Testis (tissue), 3 donors: ENCODE results near the gene ISLR2. TPM values are rescaled to one million over a fixed set of nuclear protein-coding genes. Genes with fewer than 3 reads are reported as not detected.
"Not testable (repeated sequence)": the region's sequence is repeated elsewhere in the genome, so short reads cannot be mapped to it uniquely, and the experiment has no call there.

ENCODE experiments used
- DNase-seq: peaks from one replicate; pipeline ENCODE4 v3.0.0-alpha.2; 2019
- H3K27ac ChIP-seq, 2 donors: fragments of 200-600 bp; sonication (generic); one replicate each; pipeline ENCODE4 v1.5.1; 2019
- H3K27me3 ChIP-seq: fragments of 200-600 bp; sonication (generic); one replicate; pipeline ENCODE4 v1.5.1; 2019
- H3K36me3 ChIP-seq: fragments of 200-600 bp; sonication (generic); one replicate; pipeline ENCODE4 v1.5.1; 2017; ENCODE audit warnings: low read depth; ENCODE audit errors: missing control alignments
- H3K4me1 ChIP-seq: fragments of 200-600 bp; sonication (generic); one replicate; pipeline ENCODE4 v1.5.1; 2019
- H3K4me3 ChIP-seq, 2 donors: fragments of 200-600 bp; sonication (generic); one replicate each; pipeline ENCODE4 v1.5.1; 2017 to 2019
- H3K9me3 ChIP-seq: fragments of 200-600 bp; sonication (generic); one replicate; pipeline ENCODE4 v1.5.1; 2017
- POLR2A ChIP-seq: fragments of 450-650 bp; IDR thresholded peaks from one replicate; pipeline ENCODE4 v1.6.1; 2017; ENCODE audit warnings: antibody characterized with exemption, mild to moderate bottlenecking, moderate library complexity
- whole genome bisulfite sequencing, 2 donors: methylation state at CpG; one replicate each; pipeline ENCODE4 v1.1.5; 2018; 5-methylcytosine and 5-hydroxymethylcytosine counted together
- intact Hi-C: fragments of 100-400 bp; cut with DNase I; formaldehyde crosslinking; loops from one replicate; pipeline ENCODE4 v1.15.1; 2023; ENCODE audit warnings: low total_unique reads
- polyA plus RNA-seq: library from polyadenylated mRNA; stranded (reverse); fragments of 350-450 nt; fragmentation: Illumina TruSeq; extraction: RNeasy Lipid Tissue Mini Kit (QIAGEN cat#74804); gene quantifications from one replicate; pipeline ENCODE4 v1.2.3, GENCODE V29; 2014; ENCODE audit warnings: low read depth, low replicate concordance; ENCODE audit not compliant: insufficient read depth
- total RNA-seq, 2 donors: library from RNA; depleted of rRNA; stranded (reverse); fragments of >200 nt; gene quantifications; one replicate each; pipeline ENCODE4 v1.2.3, GENCODE V29; 2016
- TF ChIP-seq, protein P1 (sequence below), 3 experiments: fragments of 450-650 bp in 2 of 3; fragments of 200-600 bp in 1 of 3; sonication (generic) in 1 of 3; IDR thresholded peaks; one replicate each; pipeline ENCODE4 v1.5.1; 2016 to 2019; ENCODE audit warnings: antibody characterized with exemption in 3 of 3, mild to moderate bottlenecking in 2 of 3, moderate library complexity in 1 of 3

The ISLR2 gene
- total and polyA plus RNA-seq, 3 donors from 2014 or later, result 12.8 to 26.1 (median 17.7) TPM

DNA sequence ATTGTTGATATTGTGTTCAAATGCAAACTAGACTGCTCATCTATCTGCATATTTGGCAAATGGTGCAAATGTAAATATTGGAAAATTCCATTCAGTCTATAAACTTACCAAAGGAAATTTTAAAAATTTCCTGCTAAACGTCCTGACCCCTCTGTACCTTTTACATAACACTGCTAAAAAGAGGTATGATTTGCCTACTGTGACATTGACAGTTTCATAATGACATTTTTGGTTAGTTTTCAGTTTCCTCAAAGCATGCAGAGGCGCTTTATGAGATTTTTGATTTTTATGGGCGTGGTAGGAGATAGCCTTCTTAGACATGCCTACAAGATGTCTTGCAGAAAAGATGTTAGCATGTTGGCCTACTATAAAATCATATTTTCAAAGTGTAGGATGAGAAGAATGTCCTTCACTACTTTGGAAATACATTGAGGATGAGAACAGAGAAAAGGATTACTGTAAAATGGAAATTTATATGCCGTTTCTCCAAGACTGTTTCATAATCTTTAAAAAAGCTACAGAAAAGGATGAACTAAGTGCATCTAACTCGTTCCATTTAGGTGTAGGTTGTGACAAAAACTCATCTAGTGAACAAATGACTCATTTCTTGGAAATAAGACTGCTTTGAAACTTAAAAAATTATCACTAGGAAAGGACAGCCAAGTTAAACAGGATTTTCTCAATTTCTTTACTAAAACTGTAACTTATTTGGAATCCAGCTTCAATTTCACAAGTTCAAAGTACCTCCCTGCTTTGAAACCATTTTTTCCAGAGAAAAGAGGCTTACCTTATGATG lies 28.7 kb downstream of the ISLR2 start:
- H3K27me3 ChIP-seq, result no peaks in the 10 kb centered on the region
- WGBS, 2 donors, result 80 to 83% methylated on average over 5 of the region's 5 CpGs
- DNase-seq, result no peak
- intact Hi-C loops, result no loop called here
- no peaks in the 10 kb centered on the region for H3K36me3 ChIP-seq
- TF ChIP-seq, protein P1, sequence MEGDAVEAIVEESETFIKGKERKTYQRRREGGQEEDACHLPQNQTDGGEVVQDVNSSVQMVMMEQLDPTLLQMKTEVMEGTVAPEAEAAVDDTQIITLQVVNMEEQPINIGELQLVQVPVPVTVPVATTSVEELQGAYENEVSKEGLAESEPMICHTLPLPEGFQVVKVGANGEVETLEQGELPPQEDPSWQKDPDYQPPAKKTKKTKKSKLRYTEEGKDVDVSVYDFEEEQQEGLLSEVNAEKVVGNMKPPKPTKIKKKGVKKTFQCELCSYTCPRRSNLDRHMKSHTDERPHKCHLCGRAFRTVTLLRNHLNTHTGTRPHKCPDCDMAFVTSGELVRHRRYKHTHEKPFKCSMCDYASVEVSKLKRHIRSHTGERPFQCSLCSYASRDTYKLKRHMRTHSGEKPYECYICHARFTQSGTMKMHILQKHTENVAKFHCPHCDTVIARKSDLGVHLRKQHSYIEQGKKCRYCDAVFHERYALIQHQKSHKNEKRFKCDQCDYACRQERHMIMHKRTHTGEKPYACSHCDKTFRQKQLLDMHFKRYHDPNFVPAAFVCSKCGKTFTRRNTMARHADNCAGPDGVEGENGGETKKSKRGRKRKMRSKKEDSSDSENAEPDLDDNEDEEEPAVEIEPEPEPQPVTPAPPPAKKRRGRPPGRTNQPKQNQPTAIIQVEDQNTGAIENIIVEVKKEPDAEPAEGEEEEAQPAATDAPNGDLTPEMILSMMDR (IDR thresholded peaks at IDR 0.05), result no peak
- TF ChIP-seq POLR2A, result no peak
- no peak overlapping the region for H3K27ac ChIP-seq
- no peak overlapping the region for H3K4me3 ChIP-seq
- H3K4me1 ChIP-seq, result no peaks in the 10 kb centered on the region
- H3K9me3 ChIP-seq, result no peaks in the 10 kb centered on the region

DNA sequence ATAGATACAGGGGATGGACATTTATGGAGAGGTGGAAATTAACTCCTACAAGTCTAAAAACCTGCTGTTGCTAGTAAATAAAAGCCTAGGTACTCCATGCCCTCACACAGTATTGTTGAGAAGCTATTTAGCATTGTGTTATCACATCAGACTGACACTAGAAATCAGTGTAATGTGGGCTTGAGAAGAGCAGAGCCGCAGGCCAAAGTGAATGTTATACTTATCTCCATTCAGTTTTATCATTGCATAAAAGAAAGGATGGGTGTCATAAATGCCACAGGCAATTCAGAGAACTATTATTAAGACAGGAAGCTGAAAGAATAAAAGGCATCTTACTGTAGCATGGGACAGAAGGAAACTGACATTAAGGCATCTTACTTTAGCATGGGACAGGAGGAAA lies 29.4 kb downstream of the ISLR2 start:
- Histone ChIP-seq H3K27me3 (no peaks in the 10 kb centered on the region), H3K36me3 (no peaks in the 10 kb centered on the region), H3K4me1 (no peaks in the 10 kb centered on the region), H3K27ac (no peak overlapping the region), H3K4me3 (no peak overlapping the region), H3K9me3 (no peaks in the 10 kb centered on the region)
- intact Hi-C loops, result no loop called here
- TF ChIP-seq POLR2A, result no peak
- TF ChIP-seq, protein P1 (IDR thresholded peaks at IDR 0.05), result no peak
- DNase-seq, result no peak
- 90 to 92% methylated on average over 1 of the region's 1 CpG for WGBS, 2 donors

DNA sequence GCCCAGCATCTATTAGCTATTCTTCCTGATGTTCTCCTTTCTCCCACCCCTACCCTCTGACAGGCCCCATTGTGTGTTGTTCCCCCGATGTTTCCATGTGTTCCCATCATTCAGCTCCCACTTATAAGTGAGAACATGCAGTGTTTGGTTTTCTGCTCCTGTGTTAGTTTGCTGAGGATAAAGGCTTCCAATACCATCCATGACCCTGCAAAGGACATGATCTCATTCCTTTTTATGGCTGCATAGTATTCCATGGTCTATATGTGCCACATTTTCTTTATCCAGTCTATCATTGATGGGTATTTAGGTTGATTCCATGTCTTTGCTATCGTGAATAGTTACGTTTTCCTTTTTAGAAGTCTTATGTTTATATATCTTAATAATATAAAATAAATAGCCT lies 30.0 kb downstream of the ISLR2 start:
- H3K27me3 ChIP-seq, H3K27ac ChIP-seq, DNase-seq, H3K4me3 ChIP-seq, H3K36me3 ChIP-seq, H3K4me1 ChIP-seq, H3K9me3 ChIP-seq, intact Hi-C loops: not testable (repeated sequence)
- WGBS, 2 donors, result 92 to 93% methylated on average over 3 of the region's 3 CpGs

DNA sequence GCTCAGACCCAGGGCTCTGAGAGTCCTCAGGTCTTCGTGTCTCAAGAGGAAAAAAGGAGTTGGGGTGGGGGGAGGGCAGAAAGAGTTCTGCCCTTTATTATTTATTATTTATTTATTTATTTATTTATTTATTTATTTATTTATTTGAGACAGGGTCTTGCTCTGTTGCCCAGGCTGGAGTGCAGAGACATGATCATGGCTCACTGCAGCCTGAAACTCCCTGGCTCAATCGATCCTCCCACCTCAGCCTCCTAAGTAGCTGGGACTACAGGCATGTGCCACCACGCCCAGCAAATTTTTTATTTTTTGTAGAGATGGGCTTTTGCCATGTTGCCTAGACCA lies 31.8 kb downstream of the ISLR2 start:
- H3K36me3 ChIP-seq, H3K27ac ChIP-seq, H3K4me1 ChIP-seq, H3K9me3 ChIP-seq, intact Hi-C loops, DNase-seq, H3K27me3 ChIP-seq, H3K4me3 ChIP-seq: not testable (repeated sequence)
- 95 to 100% methylated on average over 3 of the region's 3 CpGs for WGBS, 2 donors

DNA sequence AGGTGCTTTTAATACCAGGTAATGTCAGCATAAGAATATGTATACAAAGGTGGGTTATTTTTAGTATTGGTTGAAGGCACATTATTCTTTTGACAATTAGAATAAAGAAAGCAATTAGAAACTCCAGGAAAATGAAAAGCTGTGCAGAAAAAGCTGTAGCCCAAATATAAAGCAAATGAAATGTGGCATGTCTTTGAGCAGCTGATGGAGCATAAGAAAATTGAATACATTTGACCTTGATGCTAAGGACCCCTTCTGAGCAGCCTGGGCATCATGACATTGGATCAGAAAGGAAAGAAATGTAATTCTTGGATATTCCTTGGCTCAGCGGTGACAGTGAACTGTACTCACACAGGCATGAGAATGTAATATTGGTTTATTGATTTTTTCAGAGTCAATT lies 35.1 kb downstream of the ISLR2 start:
- no peaks in the 10 kb centered on the region for H3K36me3 ChIP-seq
- H3K27me3 ChIP-seq, result no peaks in the 10 kb centered on the region
- no peak overlapping the region for H3K4me3 ChIP-seq
- WGBS, 2 donors, result 100% methylated on average over 1 of the region's 1 CpG
- peaks cover 6% of the 10 kb centered on the region for H3K4me1 ChIP-seq
- H3K27ac ChIP-seq, result no peak overlapping the region
- TF ChIP-seq POLR2A, result no peak
- TF ChIP-seq, protein P1 (IDR thresholded peaks at IDR 0.05), result no peak
- DNase-seq, result no peak
- intact Hi-C loops, result no loop called here
- no peaks in the 10 kb centered on the region for H3K9me3 ChIP-seq

DNA sequence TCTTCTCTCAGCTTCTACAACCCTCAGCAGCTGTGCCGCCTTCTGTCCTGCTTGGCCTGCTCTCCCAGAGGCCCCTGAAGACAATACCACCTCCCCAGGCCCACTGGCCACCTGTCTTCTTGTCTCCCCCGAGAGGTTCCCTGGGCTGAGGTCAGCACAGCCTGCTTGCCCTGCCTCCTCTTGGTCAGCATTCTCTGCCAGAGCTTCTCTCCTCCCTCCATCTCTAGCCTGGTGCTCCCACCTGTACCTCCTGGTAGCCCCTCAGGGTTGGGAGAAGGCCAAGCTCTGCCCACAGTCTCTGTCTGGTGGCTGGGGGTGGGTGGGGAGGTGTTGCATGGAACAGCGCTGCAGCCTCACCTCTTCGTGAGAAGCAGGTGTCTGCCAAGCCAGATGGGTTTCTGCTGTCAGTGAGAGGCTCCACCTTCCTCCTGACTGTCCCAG lies 37.5 kb downstream of the ISLR2 start:
- Histone ChIP-seq H3K36me3 (no peaks in the 10 kb centered on the region), H3K4me1 (peaks cover 17% of the 10 kb centered on the region), H3K9me3 (no peaks in the 10 kb centered on the region), H3K4me3 (no peak overlapping the region), H3K27ac (no peak overlapping the region), H3K27me3 (no peaks in the 10 kb centered on the region)
- intact Hi-C loops, result no loop called here
- no peak for DNase-seq
- TF ChIP-seq, protein P1 (IDR thresholded peaks at IDR 0.05), result no peak
- no peak for TF ChIP-seq POLR2A
- 87 to 94% methylated on average over 4 of the region's 4 CpGs for WGBS, 2 donors
